HEK293 (cell line): ENCODE results near the gene COL24A1.

Experiments used
- CTCF ChIA-PET: fragments of 350-600 bp; formaldehyde crosslinking; extraction: SDS; loops from one replicate; lab custom pipeline; 2021; ENCODE audit warnings: antibody characterized with exemption; lab: Yijun Ruan, JAX
- POLR2A ChIA-PET: fragments of 300-600 bp; formaldehyde crosslinking; extraction: SDS; loops from one replicate; lab custom pipeline; 2020; ENCODE audit warnings: antibody characterized with exemption, inconsistent platforms; lab: Yijun Ruan, JAX
- H3K27ac ChIP-seq: fragments of 200-500 bp; sonication (Bioruptor generic); 2 replicates; pipeline ENCODE4 v1.5.1; 2014; ENCODE audit warnings: low read depth, low read length, control low read depth, inconsistent platforms; ENCODE audit errors: extremely low read depth
- H3K36me3 ChIP-seq, 2 experiments: fragments of 200-500 bp in 1 of 2; sonication (Bioruptor generic) in 1 of 2; 1 replicate in 1 of 2; 2 replicates in 1 of 2; pipeline ENCODE4 v1.5.1; 2014 to 2017; ENCODE audit warnings: inconsistent platforms in 2 of 2, low read length in 2 of 2; ENCODE audit not compliant: control insufficient read depth in 2 of 2, insufficient read depth in 1 of 2
- H3K4me1 ChIP-seq: fragments of 200-500 bp; sonication (Bioruptor generic); 2 replicates; pipeline ENCODE4 v1.5.1; 2014; ENCODE audit warnings: mild to moderate bottlenecking, low read length, inconsistent platforms; ENCODE audit not compliant: control insufficient read depth, insufficient read depth
- H3K4me3 ChIP-seq: 2 replicates; pipeline ENCODE4 v1.5.1; 2011; ENCODE audit warnings: low read depth, mild to moderate bottlenecking, control low read depth, low read length, moderate library complexity
- H3K9me3 ChIP-seq: fragments of 200-500 bp; sonication (Bioruptor generic); 2 replicates; pipeline ENCODE4 v1.5.1; 2014; ENCODE audit warnings: low read depth, low read length, inconsistent platforms; ENCODE audit not compliant: control insufficient read depth, insufficient read depth
- EGR2 ChIP-seq: fragments of 450-650 bp; formaldehyde crosslinking; IDR thresholded peaks from 2 replicates; pipeline ENCODE4 v1.5.1; 2016; ENCODE audit warnings: low read depth, missing biosample characterization, missing genetic modification characterization
- FEZF1 ChIP-seq: fragments of 450-650 bp; formaldehyde crosslinking; IDR thresholded peaks from 2 replicates; pipeline ENCODE4 v1.5.1; 2016; ENCODE audit warnings: missing biosample characterization, missing genetic modification characterization
- SCRT2 ChIP-seq: fragments of 450-650 bp; formaldehyde crosslinking; IDR thresholded peaks from 2 replicates; pipeline ENCODE4 v1.5.1; 2016; ENCODE audit warnings: missing biosample characterization, missing genetic modification characterization
- ZBTB7A ChIP-seq: fragments of 450-650 bp; formaldehyde crosslinking; IDR thresholded peaks from 2 replicates; pipeline ENCODE4 v1.5.1; 2016; ENCODE audit warnings: low read depth, missing biosample characterization, missing genetic modification characterization
- ZFHX2 ChIP-seq: fragments of 450-650 bp; formaldehyde crosslinking; conservative IDR thresholded peaks from 2 replicates; pipeline ENCODE4 v1.5.1; 2016; ENCODE audit warnings: missing biosample characterization, missing genetic modification characterization
- ZNF114 ChIP-seq: fragments of 450-650 bp; formaldehyde crosslinking; IDR thresholded peaks from 2 replicates; pipeline ENCODE4 v1.5.0; 2017; ENCODE audit warnings: missing biosample characterization, missing genetic modification characterization
- ZNF133 ChIP-seq: fragments of 450-650 bp; formaldehyde crosslinking; IDR thresholded peaks from 2 replicates; pipeline ENCODE4 v1.5.1; 2016; ENCODE audit warnings: missing biosample characterization, missing genetic modification characterization
- ZNF138 ChIP-seq: fragments of 450-650 bp; formaldehyde crosslinking; IDR thresholded peaks from 2 replicates; pipeline ENCODE4 v1.5.1; 2016; ENCODE audit warnings: missing biosample characterization, missing genetic modification characterization, borderline replicate concordance
- ZNF2 ChIP-seq: fragments of 450-650 bp; formaldehyde crosslinking; IDR thresholded peaks from 2 replicates; pipeline ENCODE4 v1.5.1; 2016; ENCODE audit warnings: missing biosample characterization, missing genetic modification characterization
- ZNF416 ChIP-seq: fragments of 450-650 bp; formaldehyde crosslinking; IDR thresholded peaks from 2 replicates; pipeline ENCODE4 v1.5.1; 2016; ENCODE audit warnings: missing biosample characterization, missing genetic modification characterization
- ZNF529 ChIP-seq: fragments of 450-650 bp; formaldehyde crosslinking; IDR thresholded peaks from 2 replicates; pipeline ENCODE4 v1.5.1; 2017; ENCODE audit warnings: missing genetic modification characterization, missing biosample characterization; ENCODE audit not compliant: insufficient replicate concordance
- ZNF530 ChIP-seq: fragments of 450-650 bp; formaldehyde crosslinking; IDR thresholded peaks from 2 replicates; pipeline ENCODE4 v1.5.1; 2016; ENCODE audit warnings: low read depth, missing biosample characterization, missing genetic modification characterization
- ZNF610 ChIP-seq: fragments of 450-650 bp; formaldehyde crosslinking; IDR thresholded peaks from 2 replicates; pipeline ENCODE4 v1.5.1; 2016; ENCODE audit warnings: missing biosample characterization, missing genetic modification characterization, borderline replicate concordance
- TF ChIP-seq, protein P1 (sequence below): fragments of 450-650 bp; formaldehyde crosslinking; IDR thresholded peaks from 2 replicates; pipeline ENCODE4 v1.5.1; 2017; ENCODE audit warnings: missing biosample characterization, mild to moderate bottlenecking, missing genetic modification characterization, moderate library complexity
- TF ChIP-seq, protein P2 (sequence below): fragments of 450-650 bp; formaldehyde crosslinking; IDR thresholded peaks from 2 replicates; pipeline ENCODE4 v1.5.1; 2016; ENCODE audit warnings: missing biosample characterization, missing genetic modification characterization
- TF ChIP-seq, protein P3 (sequence below): fragments of 450-650 bp; formaldehyde crosslinking; IDR thresholded peaks from 2 replicates; pipeline ENCODE4 v1.5.1; 2017; ENCODE audit warnings: missing biosample characterization, missing genetic modification characterization
- TF ChIP-seq, protein P4 (sequence below): fragments of 450-650 bp; formaldehyde crosslinking; IDR thresholded peaks from 2 replicates; pipeline ENCODE4 v1.5.1; 2016; ENCODE audit warnings: missing biosample characterization, missing genetic modification characterization
- TF ChIP-seq, protein P5 (sequence below): fragments of 450-650 bp; formaldehyde crosslinking; IDR thresholded peaks from 2 replicates; pipeline ENCODE4 v1.5.1; 2017; ENCODE audit warnings: missing biosample characterization, missing genetic modification characterization
- TF ChIP-seq, protein P6 (sequence below): fragments of 450-650 bp; formaldehyde crosslinking; conservative IDR thresholded peaks from 2 replicates; pipeline ENCODE4 v1.5.1; 2016; ENCODE audit warnings: low read depth, missing biosample characterization, missing genetic modification characterization
- TF ChIP-seq, protein P7 (sequence below): fragments of 450-650 bp; IDR thresholded peaks from 2 replicates; pipeline ENCODE4 v1.5.1; 2018; ENCODE audit warnings: missing biosample characterization, missing genetic modification characterization

The COL24A1 gene

DNA sequence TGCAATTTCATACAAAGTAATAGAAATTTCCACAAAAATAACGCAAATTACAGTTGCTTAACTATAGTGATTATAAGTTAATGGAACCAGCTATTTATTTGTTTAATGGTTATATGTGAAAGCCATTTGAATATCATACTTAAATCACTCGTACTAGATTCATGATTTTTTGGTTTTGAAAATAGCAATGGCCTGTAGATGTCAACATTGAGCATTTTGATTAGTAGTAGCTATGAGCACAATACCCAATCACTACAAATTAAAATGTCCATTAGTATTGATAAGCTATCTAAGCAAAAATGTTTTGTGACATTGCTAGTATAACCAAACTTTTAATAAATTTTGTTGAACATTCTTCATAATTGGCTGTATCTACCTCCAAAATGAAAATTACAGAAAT is 10.0 kb downstream of the COL24A1 start:
- CTCF ChIA-PET, result interaction anchor here (0.6 kb wide), 2 partner anchors 48 to 433 kb away, joined by 3 to 5 read pairs; no protein-coding TSS in a partner anchor
- H3K4me1 ChIP-seq, result no peaks in the 10 kb centered on the region
- POLR2A ChIA-PET, result no interaction called here
- TF ChIP-seq ZNF530 (tag by site-specific recombination) (no peak), ZNF133 (tag by site-specific recombination) (no peak), FEZF1 (tag by site-specific recombination) (no peak), ZBTB7A (no peak), ZNF114 (tag by site-specific recombination) (no peak), ZNF529 (tag by site-specific recombination) (no peak), ZNF610 (tag by site-specific recombination) (no peak), ZNF138 (tag by site-specific recombination) (no peak)
- TF ChIP-seq, protein P1, sequence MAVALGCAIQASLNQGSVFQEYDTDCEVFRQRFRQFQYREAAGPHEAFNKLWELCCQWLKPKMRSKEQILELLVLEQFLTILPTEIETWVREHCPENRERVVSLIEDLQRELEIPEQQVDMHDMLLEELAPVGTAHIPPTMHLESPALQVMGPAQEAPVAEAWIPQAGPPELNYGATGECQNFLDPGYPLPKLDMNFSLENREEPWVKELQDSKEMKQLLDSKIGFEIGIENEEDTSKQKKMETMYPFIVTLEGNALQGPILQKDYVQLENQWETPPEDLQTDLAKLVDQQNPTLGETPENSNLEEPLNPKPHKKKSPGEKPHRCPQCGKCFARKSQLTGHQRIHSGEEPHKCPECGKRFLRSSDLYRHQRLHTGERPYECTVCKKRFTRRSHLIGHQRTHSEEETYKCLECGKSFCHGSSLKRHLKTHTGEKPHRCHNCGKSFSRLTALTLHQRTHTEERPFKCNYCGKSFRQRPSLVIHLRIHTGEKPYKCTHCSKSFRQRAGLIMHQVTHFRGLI, result no peak
- TF ChIP-seq, protein P2, sequence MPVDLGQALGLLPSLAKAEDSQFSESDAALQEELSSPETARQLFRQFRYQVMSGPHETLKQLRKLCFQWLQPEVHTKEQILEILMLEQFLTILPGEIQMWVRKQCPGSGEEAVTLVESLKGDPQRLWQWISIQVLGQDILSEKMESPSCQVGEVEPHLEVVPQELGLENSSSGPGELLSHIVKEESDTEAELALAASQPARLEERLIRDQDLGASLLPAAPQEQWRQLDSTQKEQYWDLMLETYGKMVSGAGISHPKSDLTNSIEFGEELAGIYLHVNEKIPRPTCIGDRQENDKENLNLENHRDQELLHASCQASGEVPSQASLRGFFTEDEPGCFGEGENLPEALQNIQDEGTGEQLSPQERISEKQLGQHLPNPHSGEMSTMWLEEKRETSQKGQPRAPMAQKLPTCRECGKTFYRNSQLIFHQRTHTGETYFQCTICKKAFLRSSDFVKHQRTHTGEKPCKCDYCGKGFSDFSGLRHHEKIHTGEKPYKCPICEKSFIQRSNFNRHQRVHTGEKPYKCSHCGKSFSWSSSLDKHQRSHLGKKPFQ (tag by site-specific recombination), result no peak
- TF ChIP-seq, protein P3, sequence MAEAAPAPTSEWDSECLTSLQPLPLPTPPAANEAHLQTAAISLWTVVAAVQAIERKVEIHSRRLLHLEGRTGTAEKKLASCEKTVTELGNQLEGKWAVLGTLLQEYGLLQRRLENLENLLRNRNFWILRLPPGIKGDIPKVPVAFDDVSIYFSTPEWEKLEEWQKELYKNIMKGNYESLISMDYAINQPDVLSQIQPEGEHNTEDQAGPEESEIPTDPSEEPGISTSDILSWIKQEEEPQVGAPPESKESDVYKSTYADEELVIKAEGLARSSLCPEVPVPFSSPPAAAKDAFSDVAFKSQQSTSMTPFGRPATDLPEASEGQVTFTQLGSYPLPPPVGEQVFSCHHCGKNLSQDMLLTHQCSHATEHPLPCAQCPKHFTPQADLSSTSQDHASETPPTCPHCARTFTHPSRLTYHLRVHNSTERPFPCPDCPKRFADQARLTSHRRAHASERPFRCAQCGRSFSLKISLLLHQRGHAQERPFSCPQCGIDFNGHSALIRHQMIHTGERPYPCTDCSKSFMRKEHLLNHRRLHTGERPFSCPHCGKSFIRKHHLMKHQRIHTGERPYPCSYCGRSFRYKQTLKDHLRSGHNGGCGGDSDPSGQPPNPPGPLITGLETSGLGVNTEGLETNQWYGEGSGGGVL (tag by site-specific recombination), result no peak
- no peaks in the 10 kb centered on the region for H3K9me3 ChIP-seq
- H3K4me3 ChIP-seq, result no peak overlapping the region
- H3K27ac ChIP-seq, result no peak overlapping the region
- no peaks in the 10 kb centered on the region for H3K36me3 ChIP-seq

DNA sequence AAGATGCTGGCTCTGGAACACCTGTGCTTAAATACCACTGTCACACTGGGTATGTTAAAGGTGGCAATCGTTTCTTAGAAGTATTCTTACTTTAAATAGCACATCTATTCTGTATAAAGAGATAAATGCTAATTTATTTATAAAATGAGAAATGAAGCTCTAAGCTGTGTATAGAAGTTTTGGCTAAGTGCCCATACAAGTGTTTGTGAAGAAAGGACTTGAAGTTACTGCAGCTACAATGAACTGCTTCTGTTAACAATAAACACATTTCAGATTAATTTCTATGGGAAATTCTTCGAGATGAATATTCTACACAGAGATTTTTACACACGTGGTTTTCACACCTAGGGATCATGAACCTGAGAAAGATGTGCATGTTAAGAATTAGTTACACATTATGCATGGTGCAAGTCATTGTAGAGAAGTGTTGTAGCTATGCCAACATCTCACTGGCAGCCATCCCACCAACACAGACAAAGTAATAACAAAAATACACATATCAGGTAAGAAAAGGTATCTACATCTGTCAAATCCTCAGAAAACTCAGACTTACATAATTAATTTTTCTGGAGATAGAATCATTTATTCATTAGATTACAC is 16.2 kb downstream of the COL24A1 start:
- Histone ChIP-seq H3K9me3 (no peaks in the 10 kb centered on the region), H3K27ac (no peak overlapping the region), H3K4me1 (no peaks in the 10 kb centered on the region), H3K4me3 (no peak overlapping the region), H3K36me3 (no peaks in the 10 kb centered on the region)
- ChIA-PET POLR2A (no interaction called here), CTCF (no interaction called here)
- TF ChIP-seq EGR2 (tag by site-specific recombination) (no peak), ZNF416 (tag by site-specific recombination) (no peak), SCRT2 (tag by site-specific recombination) (no peak), ZFHX2 (tag by site-specific recombination) (no peak), ZNF2 (tag by site-specific recombination) (no peak)
- TF ChIP-seq, protein P4, sequence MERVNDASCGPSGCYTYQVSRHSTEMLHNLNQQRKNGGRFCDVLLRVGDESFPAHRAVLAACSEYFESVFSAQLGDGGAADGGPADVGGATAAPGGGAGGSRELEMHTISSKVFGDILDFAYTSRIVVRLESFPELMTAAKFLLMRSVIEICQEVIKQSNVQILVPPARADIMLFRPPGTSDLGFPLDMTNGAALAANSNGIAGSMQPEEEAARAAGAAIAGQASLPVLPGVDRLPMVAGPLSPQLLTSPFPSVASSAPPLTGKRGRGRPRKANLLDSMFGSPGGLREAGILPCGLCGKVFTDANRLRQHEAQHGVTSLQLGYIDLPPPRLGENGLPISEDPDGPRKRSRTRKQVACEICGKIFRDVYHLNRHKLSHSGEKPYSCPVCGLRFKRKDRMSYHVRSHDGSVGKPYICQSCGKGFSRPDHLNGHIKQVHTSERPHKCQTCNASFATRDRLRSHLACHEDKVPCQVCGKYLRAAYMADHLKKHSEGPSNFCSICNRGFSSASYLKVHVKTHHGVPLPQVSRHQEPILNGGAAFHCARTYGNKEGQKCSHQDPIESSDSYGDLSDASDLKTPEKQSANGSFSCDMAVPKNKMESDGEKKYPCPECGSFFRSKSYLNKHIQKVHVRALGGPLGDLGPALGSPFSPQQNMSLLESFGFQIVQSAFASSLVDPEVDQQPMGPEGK (tag by site-specific recombination), result no peak
- TF ChIP-seq, protein P5, sequence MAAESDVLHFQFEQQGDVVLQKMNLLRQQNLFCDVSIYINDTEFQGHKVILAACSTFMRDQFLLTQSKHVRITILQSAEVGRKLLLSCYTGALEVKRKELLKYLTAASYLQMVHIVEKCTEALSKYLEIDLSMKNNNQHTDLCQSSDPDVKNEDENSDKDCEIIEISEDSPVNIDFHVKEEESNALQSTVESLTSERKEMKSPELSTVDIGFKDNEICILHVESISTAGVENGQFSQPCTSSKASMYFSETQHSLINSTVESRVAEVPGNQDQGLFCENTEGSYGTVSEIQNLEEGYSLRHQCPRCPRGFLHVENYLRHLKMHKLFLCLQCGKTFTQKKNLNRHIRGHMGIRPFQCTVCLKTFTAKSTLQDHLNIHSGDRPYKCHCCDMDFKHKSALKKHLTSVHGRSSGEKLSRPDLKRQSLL, result no peak
- TF ChIP-seq, protein P6, sequence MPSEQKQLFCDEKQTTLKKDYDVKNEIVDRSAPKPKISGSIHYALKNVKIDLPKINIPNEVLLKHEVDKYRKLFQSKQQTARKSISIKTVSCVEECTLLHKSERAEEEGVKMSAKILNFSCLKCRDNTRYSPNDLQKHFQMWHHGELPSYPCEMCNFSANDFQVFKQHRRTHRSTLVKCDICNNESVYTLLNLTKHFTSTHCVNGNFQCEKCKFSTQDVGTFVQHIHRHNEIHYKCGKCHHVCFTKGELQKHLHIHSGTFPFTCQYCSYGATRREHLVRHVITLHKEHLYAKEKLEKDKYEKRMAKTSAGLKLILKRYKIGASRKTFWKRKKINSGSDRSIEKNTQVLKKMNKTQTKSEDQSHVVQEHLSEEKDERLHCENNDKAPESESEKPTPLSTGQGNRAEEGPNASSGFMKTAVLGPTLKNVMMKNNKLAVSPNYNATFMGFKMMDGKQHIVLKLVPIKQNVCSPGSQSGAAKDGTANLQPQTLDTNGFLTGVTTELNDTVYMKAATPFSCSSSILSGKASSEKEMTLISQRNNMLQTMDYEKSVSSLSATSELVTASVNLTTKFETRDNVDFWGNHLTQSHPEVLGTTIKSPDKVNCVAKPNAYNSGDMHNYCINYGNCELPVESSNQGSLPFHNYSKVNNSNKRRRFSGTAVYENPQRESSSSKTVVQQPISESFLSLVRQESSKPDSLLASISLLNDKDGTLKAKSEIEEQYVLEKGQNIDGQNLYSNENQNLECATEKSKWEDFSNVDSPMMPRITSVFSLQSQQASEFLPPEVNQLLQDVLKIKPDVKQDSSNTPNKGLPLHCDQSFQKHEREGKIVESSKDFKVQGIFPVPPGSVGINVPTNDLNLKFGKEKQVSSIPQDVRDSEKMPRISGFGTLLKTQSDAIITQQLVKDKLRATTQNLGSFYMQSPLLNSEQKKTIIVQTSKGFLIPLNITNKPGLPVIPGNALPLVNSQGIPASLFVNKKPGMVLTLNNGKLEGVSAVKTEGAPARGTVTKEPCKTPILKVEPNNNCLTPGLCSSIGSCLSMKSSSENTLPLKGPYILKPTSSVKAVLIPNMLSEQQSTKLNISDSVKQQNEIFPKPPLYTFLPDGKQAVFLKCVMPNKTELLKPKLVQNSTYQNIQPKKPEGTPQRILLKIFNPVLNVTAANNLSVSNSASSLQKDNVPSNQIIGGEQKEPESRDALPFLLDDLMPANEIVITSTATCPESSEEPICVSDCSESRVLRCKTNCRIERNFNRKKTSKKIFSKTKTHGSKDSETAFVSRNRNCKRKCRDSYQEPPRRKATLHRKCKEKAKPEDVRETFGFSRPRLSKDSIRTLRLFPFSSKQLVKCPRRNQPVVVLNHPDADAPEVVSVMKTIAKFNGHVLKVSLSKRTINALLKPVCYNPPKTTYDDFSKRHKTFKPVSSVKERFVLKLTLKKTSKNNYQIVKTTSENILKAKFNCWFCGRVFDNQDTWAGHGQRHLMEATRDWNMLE (tag by site-specific recombination), result no peak
- TF ChIP-seq, protein P7, sequence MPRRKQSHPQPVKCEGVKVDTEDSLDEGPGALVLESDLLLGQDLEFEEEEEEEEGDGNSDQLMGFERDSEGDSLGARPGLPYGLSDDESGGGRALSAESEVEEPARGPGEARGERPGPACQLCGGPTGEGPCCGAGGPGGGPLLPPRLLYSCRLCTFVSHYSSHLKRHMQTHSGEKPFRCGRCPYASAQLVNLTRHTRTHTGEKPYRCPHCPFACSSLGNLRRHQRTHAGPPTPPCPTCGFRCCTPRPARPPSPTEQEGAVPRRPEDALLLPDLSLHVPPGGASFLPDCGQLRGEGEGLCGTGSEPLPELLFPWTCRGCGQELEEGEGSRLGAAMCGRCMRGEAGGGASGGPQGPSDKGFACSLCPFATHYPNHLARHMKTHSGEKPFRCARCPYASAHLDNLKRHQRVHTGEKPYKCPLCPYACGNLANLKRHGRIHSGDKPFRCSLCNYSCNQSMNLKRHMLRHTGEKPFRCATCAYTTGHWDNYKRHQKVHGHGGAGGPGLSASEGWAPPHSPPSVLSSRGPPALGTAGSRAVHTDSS (tag by site-specific recombination), result no peak
